ENCODE data around the gene BLVRB.

Gene BLVRB

GRCh38 chr19:40398417-40399131, 67.0 kb downstream of the BLVRB start:
- DNase-seq = peak in 1 of 2 experiments; percentile 20

All from NCI-H2081 (cell line).